Trophoblast cell (in vitro differentiated cells and primary cell): Measurements from ENCODE around the gene HIPK2.

Experiments used
- DNase-seq, 2 donors: peaks; one replicate each; pipeline ENCODE4 v3.0.0-alpha.2; 2016
- H2AFZ ChIP-seq: 2 replicates; pipeline ENCODE4 v1.6.1; 2013; ENCODE audit warnings: low read length, moderate library complexity, mild to moderate bottlenecking; ENCODE audit not compliant: insufficient read depth, poor library complexity
- H2AK5ac ChIP-seq: 2 replicates; pipeline ENCODE4 v1.6.1; 2013; ENCODE audit warnings: mild to moderate bottlenecking, low read length
- H2BK120ac ChIP-seq: 2 replicates; pipeline ENCODE4 v1.6.1; 2013; ENCODE audit warnings: low read length, mild to moderate bottlenecking, moderate library complexity; ENCODE audit not compliant: insufficient read depth, poor library complexity
- H2BK12ac ChIP-seq: 2 replicates; pipeline ENCODE4 v1.6.1; 2013; ENCODE audit warnings: mild to moderate bottlenecking, low read length, moderate library complexity
- H2BK5ac ChIP-seq: 2 replicates; pipeline ENCODE4 v1.6.1; 2013; ENCODE audit warnings: low read length, low read depth, moderate library complexity, mild to moderate bottlenecking; ENCODE audit not compliant: poor library complexity
- H3K14ac ChIP-seq: 2 replicates; pipeline ENCODE4 v1.6.1; 2013; ENCODE audit warnings: mild to moderate bottlenecking, low read length
- H3K18ac ChIP-seq: 2 replicates; pipeline ENCODE4 v1.6.1; 2013; ENCODE audit warnings: mild to moderate bottlenecking, low read length
- H3K23ac ChIP-seq: 2 replicates; pipeline ENCODE4 v1.6.1; 2013; ENCODE audit warnings: low read length
- H3K27ac ChIP-seq: 2 replicates; pipeline ENCODE4 v1.5.1; 2013; ENCODE audit warnings: low read depth, mild to moderate bottlenecking, inconsistent platforms, low read length, moderate library complexity
- H3K27me3 ChIP-seq: 2 replicates; pipeline ENCODE4 v1.6.1; 2013; ENCODE audit warnings: inconsistent platforms, mild to moderate bottlenecking, low read length, moderate library complexity; ENCODE audit not compliant: insufficient read depth
- H3K36me3 ChIP-seq, 2 experiments: 1 replicate in 1 of 2; 2 replicates in 1 of 2; pipeline ENCODE4 v1.6.1; 2013; ENCODE audit warnings: low read length in 2 of 2, mild to moderate bottlenecking in 2 of 2, moderate library complexity in 1 of 2; ENCODE audit not compliant: insufficient read depth in 2 of 2, control insufficient read depth in 1 of 2
- H3K4ac ChIP-seq: 2 replicates; pipeline ENCODE4 v1.6.1; 2013; ENCODE audit warnings: low read depth, mild to moderate bottlenecking, low read length, moderate library complexity
- H3K4me1 ChIP-seq, 2 experiments: 1 replicate in 1 of 2; 2 replicates in 1 of 2; pipeline ENCODE4 v1.6.1; 2013; ENCODE audit warnings: low read length in 2 of 2, mild to moderate bottlenecking in 2 of 2, moderate library complexity in 1 of 2; ENCODE audit not compliant: insufficient read depth in 2 of 2, control insufficient read depth in 1 of 2
- H3K4me2 ChIP-seq: 2 replicates; pipeline ENCODE4 v1.6.1; 2013; ENCODE audit warnings: inconsistent platforms, mild to moderate bottlenecking, low read length, moderate library complexity
- H3K4me3 ChIP-seq: 2 replicates; pipeline ENCODE4 v1.5.1; 2013; ENCODE audit warnings: mild to moderate bottlenecking, low read depth, low read length, inconsistent platforms
- H3K79me1 ChIP-seq: one replicate; pipeline ENCODE4 v1.6.1; 2013; ENCODE audit warnings: low read length
- H3K79me2 ChIP-seq: 2 replicates; pipeline ENCODE4 v1.6.1; 2013; ENCODE audit warnings: low read length, mild to moderate bottlenecking; ENCODE audit not compliant: control insufficient read depth, insufficient read depth, poor library complexity
- H3K9ac ChIP-seq: 2 replicates; pipeline ENCODE4 v1.6.1; 2013; ENCODE audit warnings: mild to moderate bottlenecking, low read length
- H3K9me3 ChIP-seq: 2 replicates; pipeline ENCODE4 v1.6.1; 2013; ENCODE audit warnings: low read depth, mild to moderate bottlenecking, control low read depth, inconsistent platforms, low read length; ENCODE audit not compliant: insufficient read depth
- H4K12ac ChIP-seq: 2 replicates; pipeline ENCODE4 v1.6.1; 2013; ENCODE audit warnings: low read depth, mild to moderate bottlenecking, low read length, moderate library complexity
- H4K8ac ChIP-seq: 2 replicates; pipeline ENCODE4 v1.6.1; 2013; ENCODE audit warnings: low read depth, mild to moderate bottlenecking, low read length, moderate library complexity
- H4K91ac ChIP-seq: one replicate; pipeline ENCODE4 v1.6.1; 2013; ENCODE audit warnings: low read depth, mild to moderate bottlenecking, low read length, moderate library complexity
- WGBS: extraction: QIAGEN DNeasy Blood & Tissue Kit; methylation state at CpG from one replicate; pipeline ENCODE4 v1.1.7; 2013; ENCODE audit warnings: missing lambda C conversion rate; ENCODE audit not compliant: insufficient read length, insufficient coverage; ENCODE audit errors: extremely low coverage; 5-methylcytosine and 5-hydroxymethylcytosine counted together

The HIPK2 gene

DNA sequence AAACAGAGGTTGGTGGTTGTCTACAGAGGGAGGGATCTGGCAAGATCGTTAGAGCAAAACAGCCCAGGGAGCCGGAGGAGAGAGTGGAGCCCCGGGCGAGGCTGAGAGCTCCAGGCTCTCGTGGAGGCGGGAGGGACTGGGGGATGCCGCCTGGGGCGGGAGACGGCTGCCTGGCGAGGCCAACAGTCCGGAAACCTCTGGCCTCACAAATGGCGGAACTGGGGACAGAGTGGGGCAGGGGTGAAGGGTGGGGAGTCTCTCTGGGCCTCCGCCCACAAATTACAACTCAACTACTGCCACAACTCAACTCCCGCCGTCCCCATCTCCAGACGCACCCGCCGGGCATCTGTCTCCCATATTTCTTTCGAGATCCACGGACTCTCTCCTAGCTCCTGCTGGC lies 206.6 kb downstream of the HIPK2 start:
- H4K8ac ChIP-seq: no peak overlapping the region
- no peak overlapping the region for H3K4me2 ChIP-seq
- peaks cover 2 to 4% of the 10 kb centered on the region in 2 experiments for H3K36me3 ChIP-seq
- no peak overlapping the region for H3K4ac ChIP-seq
- no peak overlapping the region for H3K18ac ChIP-seq
- no peak overlapping the region for H2BK5ac ChIP-seq
- no peaks in the 10 kb centered on the region for H3K4me1 ChIP-seq
- no peaks in the 10 kb centered on the region for H3K27me3 ChIP-seq
- no peak overlapping the region for H2BK120ac ChIP-seq
- no peak overlapping the region for H4K91ac ChIP-seq
- H3K14ac ChIP-seq: no peak overlapping the region
- peak in 1 of 2 donors; percentile 18 for DNase-seq
- no CpG with 5 or more reads among the region's 20 CpGs for WGBS
- H3K27ac ChIP-seq: no peak overlapping the region
- H3K9ac ChIP-seq: no peak overlapping the region
- H3K79me1 ChIP-seq: no peaks in the 10 kb centered on the region
- no peak overlapping the region for H3K4me3 ChIP-seq
- no peak overlapping the region for H2AK5ac ChIP-seq
- no peaks in the 10 kb centered on the region for H3K79me2 ChIP-seq
- H2BK12ac ChIP-seq: no peak overlapping the region
- H3K23ac ChIP-seq: no peak overlapping the region
- no peak overlapping the region for H2AFZ ChIP-seq
- peaks cover 5% of the 10 kb centered on the region for H3K9me3 ChIP-seq
- H4K12ac ChIP-seq: no peak overlapping the region

GRCh38 chr7:139570626-139571025 lies 207.2 kb downstream of the HIPK2 start:
- WGBS: no CpG with 5 or more reads among the region's 5 CpGs
- H2BK120ac ChIP-seq: no peak overlapping the region
- peaks cover 5% of the 10 kb centered on the region for H3K9me3 ChIP-seq
- H2BK5ac ChIP-seq: no peak overlapping the region
- H4K12ac ChIP-seq: no peak overlapping the region
- H3K27me3 ChIP-seq: no peaks in the 10 kb centered on the region
- H3K9ac ChIP-seq: no peak overlapping the region
- no peak overlapping the region for H4K8ac ChIP-seq
- no peak overlapping the region for H3K27ac ChIP-seq
- no peak overlapping the region for H4K91ac ChIP-seq
- no peak overlapping the region for H2AK5ac ChIP-seq
- no peak overlapping the region for H3K14ac ChIP-seq
- H3K4me1 ChIP-seq: no peaks in the 10 kb centered on the region
- H3K4ac ChIP-seq: no peak overlapping the region
- no peak overlapping the region for H2AFZ ChIP-seq
- H2BK12ac ChIP-seq: no peak overlapping the region
- no peak for DNase-seq
- H3K18ac ChIP-seq: no peak overlapping the region
- no peak overlapping the region for H3K23ac ChIP-seq
- no peaks in the 10 kb centered on the region for H3K79me2 ChIP-seq
- H3K36me3 ChIP-seq: peaks cover 2 to 4% of the 10 kb centered on the region in 2 experiments
- H3K4me3 ChIP-seq: no peak overlapping the region
- no peaks in the 10 kb centered on the region for H3K79me1 ChIP-seq
- H3K4me2 ChIP-seq: no peak overlapping the region

DNA sequence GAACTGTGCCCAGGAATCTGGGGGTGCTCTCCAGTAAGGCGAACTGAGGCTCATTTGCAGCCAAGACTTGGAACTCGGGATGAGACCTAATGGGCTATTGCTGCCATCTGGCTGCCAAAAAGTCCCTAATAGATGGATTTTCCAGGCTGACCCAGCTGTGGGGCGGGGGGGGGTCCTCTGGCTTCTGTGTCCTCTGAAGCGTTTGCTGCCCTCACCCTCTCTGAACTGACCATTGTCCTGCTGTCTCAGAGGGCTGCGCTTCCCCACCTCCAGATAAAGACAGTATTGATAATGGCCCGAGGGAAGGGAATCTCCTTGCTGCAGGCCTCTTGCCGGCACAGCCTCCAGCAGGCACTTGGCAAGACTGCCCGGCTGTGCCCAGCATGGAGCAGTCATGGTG lies 207.7 kb downstream of the HIPK2 start:
- H4K8ac ChIP-seq: no peak overlapping the region
- H3K4me2 ChIP-seq: no peak overlapping the region
- no peaks in the 10 kb centered on the region for H3K4me1 ChIP-seq
- no peak overlapping the region for H2BK120ac ChIP-seq
- no peak overlapping the region for H3K4me3 ChIP-seq
- no peak overlapping the region for H3K27ac ChIP-seq
- H3K9me3 ChIP-seq: peaks cover 5% of the 10 kb centered on the region
- no peak overlapping the region for H2BK5ac ChIP-seq
- DNase-seq: peak in 1 of 2 donors; percentile 18
- no peak overlapping the region for H3K4ac ChIP-seq
- peaks cover 2 to 4% of the 10 kb centered on the region in 2 experiments for H3K36me3 ChIP-seq
- no peaks in the 10 kb centered on the region for H3K27me3 ChIP-seq
- no CpG with 5 or more reads among the region's 8 CpGs for WGBS
- H2AK5ac ChIP-seq: no peak overlapping the region
- H2AFZ ChIP-seq: no peak overlapping the region
- H3K79me1 ChIP-seq: no peaks in the 10 kb centered on the region
- no peak overlapping the region for H3K9ac ChIP-seq
- no peak overlapping the region for H3K18ac ChIP-seq
- H3K79me2 ChIP-seq: no peaks in the 10 kb centered on the region
- H2BK12ac ChIP-seq: no peak overlapping the region
- H4K12ac ChIP-seq: no peak overlapping the region
- no peak overlapping the region for H3K14ac ChIP-seq
- H4K91ac ChIP-seq: no peak overlapping the region
- H3K23ac ChIP-seq: no peak overlapping the region

DNA sequence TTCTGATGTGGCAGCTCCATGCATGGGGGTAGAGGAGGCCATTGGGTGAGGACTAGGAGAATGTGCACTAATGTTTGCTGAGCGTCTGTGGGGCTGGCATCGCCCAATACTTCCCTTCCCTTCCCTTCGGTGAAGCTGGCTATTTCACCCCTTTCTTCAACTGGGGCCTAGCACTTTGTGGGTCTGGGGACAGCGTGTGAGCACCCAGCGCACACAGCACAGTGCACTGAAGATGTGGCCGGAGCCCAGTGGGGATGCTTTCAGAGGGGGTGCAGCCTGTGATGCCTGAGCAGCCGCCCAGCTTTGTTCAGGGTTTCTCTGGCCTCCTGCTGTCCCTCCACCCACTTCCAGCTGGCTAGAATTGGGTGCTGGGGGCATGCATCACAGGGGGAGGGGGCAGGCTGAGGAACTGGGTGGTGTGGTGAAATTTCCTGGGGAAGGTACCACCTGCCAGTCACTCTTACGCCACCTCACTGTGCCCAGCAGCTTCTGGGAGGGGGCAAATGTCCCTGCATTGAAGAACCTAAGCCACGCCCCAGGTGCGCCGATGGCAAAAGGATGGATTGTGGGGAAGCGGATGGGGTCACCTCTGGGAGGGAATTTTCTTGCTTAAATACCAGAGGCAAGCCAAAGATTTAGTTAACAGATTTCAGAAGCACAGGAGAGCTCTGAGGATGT lies 208.8 kb downstream of the HIPK2 start:
- WGBS: no CpG with 5 or more reads among the region's 12 CpGs
- Histone ChIP-seq H3K36me3 (peaks cover 2 to 4% of the 10 kb centered on the region in 2 experiments), H3K27me3 (no peaks in the 10 kb centered on the region), H3K9me3 (peaks cover 5% of the 10 kb centered on the region), H3K27ac (no peak overlapping the region), H3K9ac (no peak overlapping the region), H3K4me2 (no peak overlapping the region), H3K18ac (no peak overlapping the region), H3K4ac (no peak overlapping the region), H3K4me1 (no peaks in the 10 kb centered on the region), H2AK5ac (no peak overlapping the region), H4K12ac (no peak overlapping the region), H3K23ac (no peak overlapping the region), H4K91ac (no peak overlapping the region), H2BK5ac (no peak overlapping the region), H3K79me1 (no peaks in the 10 kb centered on the region), H4K8ac (no peak overlapping the region), H2BK120ac (no peak overlapping the region), H3K14ac (no peak overlapping the region), H2BK12ac (no peak overlapping the region), H2AFZ (no peak overlapping the region), H3K4me3 (peak overlapping the region; percentile 11), H3K79me2 (no peaks in the 10 kb centered on the region)
- DNase-seq: no peak
